Measurements from ENCODE around the gene CYP26B1.

DNA sequence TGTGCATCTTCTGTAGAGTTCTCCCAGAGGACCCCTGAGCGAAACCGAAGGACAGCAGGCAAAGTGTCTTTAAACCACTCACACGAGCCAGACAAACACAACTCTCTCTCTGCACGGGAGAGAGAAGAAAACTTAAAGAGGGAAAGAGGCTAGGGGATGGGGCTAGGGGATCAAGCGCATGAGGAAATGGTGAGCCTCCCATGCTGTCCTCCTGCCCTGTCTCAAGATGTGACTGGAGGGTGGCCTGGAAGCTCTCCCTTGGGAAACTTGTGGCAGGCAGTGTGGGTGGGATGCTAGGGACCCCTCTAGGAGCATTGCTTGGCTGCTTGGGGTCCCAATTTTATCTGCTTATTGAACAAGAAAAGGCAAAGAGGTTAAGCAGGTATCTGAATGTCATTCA lies 44.5 kb downstream of the CYP26B1 start:
- TF ChIP-seq, protein P1, sequence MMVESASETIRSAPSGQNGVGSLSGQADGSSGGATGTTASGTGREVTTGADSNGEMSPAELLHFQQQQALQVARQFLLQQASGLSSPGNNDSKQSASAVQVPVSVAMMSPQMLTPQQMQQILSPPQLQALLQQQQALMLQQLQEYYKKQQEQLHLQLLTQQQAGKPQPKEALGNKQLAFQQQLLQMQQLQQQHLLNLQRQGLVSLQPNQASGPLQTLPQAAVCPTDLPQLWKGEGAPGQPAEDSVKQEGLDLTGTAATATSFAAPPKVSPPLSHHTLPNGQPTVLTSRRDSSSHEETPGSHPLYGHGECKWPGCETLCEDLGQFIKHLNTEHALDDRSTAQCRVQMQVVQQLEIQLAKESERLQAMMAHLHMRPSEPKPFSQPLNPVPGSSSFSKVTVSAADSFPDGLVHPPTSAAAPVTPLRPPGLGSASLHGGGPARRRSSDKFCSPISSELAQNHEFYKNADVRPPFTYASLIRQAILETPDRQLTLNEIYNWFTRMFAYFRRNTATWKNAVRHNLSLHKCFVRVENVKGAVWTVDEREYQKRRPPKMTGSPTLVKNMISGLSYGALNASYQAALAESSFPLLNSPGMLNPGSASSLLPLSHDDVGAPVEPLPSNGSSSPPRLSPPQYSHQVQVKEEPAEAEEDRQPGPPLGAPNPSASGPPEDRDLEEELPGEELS (CRISPR knock-in tag; IDR thresholded peaks at IDR 0.05; ENCODE audit: borderline replicate concordance), result no peak
- TF ChIP-seq, protein P2, sequence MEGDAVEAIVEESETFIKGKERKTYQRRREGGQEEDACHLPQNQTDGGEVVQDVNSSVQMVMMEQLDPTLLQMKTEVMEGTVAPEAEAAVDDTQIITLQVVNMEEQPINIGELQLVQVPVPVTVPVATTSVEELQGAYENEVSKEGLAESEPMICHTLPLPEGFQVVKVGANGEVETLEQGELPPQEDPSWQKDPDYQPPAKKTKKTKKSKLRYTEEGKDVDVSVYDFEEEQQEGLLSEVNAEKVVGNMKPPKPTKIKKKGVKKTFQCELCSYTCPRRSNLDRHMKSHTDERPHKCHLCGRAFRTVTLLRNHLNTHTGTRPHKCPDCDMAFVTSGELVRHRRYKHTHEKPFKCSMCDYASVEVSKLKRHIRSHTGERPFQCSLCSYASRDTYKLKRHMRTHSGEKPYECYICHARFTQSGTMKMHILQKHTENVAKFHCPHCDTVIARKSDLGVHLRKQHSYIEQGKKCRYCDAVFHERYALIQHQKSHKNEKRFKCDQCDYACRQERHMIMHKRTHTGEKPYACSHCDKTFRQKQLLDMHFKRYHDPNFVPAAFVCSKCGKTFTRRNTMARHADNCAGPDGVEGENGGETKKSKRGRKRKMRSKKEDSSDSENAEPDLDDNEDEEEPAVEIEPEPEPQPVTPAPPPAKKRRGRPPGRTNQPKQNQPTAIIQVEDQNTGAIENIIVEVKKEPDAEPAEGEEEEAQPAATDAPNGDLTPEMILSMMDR (IDR thresholded peaks at IDR 0.05 in 2 of 3, conservative IDR thresholded peaks at IDR 0.05 in 1 of 3; ENCODE audit: insufficient read depth in 2 of 3, low read depth in 1 of 3, low read length in 3 of 3), result no peak
- TF ChIP-seq TCF3 (CRISPR knock-in tag; IDR thresholded peaks at IDR 0.05) (no peak), MAFK (IDR thresholded peaks at IDR 0.05; ENCODE audit: low read length) (no peak), CREM (IDR thresholded peaks at IDR 0.05; ENCODE audit: low read depth) (no peak)
